GM18499 (cell line): Measurements from ENCODE around the gene CAMKMT.

Experiments
- ATAC-seq: cut with Tn5 transposase; IDR thresholded peaks from one replicate; pipeline ENCODE4 v1.9.1; 2021; ENCODE audit warnings: moderate number of reproducible peaks; ENCODE audit not compliant: insufficient read depth, unreplicated experiment

Gene CAMKMT

GRCh38 chr2:44716131-44716530 is 354.4 kb downstream of the CAMKMT start:
- ATAC-seq: no peak

- no peak for ATAC-seq
Observed at GRCh38 chr2:44718431-44718830, 356.7 kb downstream of the CAMKMT start.

- ATAC-seq: no peak
Observed at GRCh38 chr2:44719562-44719961, 357.8 kb downstream of the CAMKMT start.

GRCh38 chr2:44722026-44722625 is 360.4 kb downstream of the CAMKMT start:
- ATAC-seq: no peak

DNA sequence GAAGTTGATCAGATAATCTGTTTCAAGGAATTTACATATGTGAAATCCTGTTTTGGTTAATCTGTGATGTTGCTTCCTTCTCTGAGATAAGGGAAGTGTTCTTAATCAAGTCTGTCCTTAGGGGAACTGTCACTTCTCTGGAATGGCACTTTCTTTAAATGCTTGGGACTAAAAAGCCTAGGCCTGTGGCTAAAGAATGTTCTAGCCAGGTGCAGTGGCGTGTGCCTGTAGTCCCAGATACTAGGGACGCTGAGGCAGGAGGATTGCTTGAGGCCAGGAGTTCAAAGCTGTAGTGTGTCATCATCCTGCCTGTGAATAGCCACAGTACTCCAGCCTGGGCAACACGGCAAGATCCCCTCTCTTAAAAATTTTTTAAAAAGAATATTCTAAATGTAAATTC is 362.2 kb downstream of the CAMKMT start:
- ATAC-seq: no peak

GRCh38 chr2:44730593-44730992 is 368.8 kb downstream of the CAMKMT start:
- no peak for ATAC-seq

- ATAC-seq: peak; percentile 90
Observed at GRCh38 chr2:44731505-44731904, 369.8 kb downstream of the CAMKMT start.

DNA sequence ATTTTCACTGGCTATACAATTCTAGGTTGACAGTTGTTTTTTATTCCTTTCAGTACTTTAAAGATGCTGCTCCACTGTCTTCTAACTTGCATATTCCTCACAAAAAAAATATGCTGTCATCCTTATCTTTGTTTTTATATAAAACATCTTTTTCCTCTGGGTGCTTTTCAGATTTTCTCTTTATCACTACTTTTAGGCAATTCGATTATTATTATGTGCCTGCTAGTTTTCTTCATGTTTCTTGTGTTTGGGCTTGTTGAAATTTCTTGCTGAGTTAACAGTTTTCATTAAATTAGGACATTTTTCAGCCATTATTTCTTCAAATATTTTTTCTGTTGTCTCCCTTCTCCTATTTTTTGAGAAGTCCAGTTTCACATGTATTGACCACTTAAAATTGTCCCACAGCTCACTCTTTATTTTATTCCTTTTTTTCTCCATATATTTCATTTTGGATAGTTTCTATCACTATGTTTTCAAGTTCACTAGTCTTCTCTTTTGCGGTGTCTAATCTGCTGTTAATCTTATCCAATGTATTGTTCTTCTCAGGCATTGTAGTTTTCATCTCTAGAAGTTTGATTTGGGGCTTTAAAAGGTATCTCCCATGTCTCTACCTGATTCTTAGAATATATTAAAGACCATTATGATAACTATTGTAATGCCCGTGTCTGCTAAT is 374.7 kb downstream of the CAMKMT start:
- ATAC-seq: no peak

DNA sequence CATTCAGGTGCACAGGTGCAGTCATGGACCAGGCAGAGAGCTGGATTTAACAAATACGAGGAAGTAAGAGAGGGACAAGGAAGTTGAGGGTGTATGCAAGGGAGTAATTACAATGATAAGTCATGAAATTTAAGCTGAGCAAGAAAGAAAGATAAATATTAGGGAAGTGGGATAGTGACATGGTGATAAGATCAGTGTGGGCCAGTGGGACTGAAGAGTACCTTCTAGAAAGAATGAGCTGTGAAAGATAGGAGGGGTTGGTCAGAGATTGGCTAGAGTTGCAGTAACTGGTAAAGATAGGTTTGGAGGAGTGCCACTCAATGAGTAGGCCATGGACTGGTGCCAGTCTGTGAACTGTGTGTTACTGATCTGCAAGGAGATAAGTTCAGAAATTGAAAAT is 378.9 kb downstream of the CAMKMT start:
- no peak for ATAC-seq

GRCh38 chr2:44741507-44741906 is 379.8 kb downstream of the CAMKMT start:
- ATAC-seq: no peak

DNA sequence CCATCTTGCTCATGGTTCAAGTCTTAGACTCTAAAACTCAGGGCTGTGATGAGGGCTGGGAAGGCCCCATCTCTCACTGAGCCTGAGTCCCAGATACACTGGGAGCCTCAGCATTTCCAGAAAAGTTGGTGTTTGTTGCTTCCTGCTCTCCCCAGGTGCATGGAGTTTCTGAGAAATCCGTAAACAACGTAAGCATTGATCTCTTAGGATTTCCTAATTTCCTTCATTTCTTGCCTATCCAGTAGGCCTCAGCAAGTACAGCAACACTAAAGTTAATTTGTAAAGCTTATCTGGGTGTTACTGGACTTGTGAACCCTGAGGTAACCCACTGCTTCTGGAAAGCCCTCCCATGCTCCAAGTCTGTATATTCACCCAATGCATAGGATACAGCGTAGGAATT is 380.3 kb downstream of the CAMKMT start:
- ATAC-seq: no peak

- no peak for ATAC-seq
Observed at GRCh38 chr2:44743473-44743872, 381.7 kb downstream of the CAMKMT start.

DNA sequence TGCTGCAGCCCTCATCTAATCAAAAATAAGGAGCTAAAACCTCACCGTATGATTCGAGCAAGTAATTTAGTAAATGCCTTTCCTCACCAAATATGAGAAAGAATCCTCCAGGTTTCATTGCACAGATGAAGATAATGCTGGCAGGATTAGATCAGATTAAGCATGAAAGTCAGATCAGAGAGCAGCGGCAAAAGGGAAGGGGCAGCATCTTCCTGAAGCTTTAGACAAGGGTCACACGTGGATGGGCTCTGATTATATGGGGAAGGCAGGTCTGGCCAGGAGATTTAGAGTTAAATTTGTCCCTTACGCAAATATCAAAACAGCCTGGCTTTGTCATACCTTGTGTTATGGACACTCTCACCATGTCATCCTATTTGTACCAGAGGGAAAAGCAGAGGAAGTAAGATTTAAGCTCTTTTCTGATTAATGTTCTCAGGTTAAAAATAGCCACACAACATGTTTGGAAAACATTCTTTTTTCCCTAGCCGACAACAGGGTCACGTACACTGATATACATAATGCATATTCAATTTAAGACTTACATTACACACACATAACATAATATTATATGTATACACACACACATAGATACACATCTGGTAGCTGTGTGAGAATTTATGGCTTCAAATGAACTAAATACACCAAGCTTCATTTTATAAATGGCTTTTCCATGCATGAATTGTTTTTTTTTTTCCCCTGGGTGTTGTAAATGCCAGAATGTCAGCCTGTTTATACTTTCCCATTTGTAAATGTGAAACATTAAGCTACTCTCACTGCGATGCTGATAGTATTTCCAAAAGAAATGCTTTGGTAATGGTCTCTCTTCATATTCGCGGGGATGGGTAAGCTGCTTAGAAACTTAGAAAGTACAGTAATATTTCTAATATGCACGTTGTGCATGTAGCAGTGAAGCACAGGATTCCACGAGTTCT is 383.5 kb downstream of the CAMKMT start:
- ATAC-seq: no peak

GRCh38 chr2:44745922-44746766 is 384.4 kb downstream of the CAMKMT start:
- no peak for ATAC-seq

DNA sequence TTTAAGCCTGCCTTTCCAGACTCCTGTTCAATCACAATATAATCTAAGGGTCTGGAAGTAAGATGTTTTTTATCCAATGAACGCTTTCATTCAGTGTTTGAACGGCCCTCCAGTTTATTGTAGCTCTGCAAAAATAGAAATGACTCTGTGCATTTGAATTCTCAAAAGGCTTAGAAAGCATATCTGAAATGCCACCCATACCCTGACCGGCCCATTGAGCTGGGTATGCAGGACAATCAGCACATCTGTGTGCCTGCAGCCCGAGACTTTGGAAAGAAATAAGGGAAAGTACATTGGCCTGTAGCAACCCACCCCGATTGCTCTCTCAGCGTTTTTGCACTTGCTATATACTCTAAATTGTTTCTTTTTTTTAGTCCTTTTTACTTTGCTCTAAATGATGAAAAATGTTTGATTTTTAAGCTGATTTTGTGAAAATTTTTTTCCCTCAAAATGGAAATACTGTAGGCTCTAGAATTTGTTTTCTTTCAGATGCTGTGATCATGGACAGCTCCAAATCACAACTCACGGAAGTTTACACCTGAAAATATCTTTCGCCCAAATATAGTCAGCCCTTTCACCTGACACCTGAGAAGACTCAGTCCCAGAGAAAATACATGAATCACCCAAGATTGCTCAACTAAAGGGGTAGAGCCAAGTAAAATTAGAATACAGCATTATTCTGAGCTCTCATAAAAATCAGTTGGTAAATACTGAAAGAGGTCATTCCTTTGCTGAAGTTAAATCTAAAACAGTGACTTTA is 385.3 kb downstream of the CAMKMT start:
- ATAC-seq: no peak

DNA sequence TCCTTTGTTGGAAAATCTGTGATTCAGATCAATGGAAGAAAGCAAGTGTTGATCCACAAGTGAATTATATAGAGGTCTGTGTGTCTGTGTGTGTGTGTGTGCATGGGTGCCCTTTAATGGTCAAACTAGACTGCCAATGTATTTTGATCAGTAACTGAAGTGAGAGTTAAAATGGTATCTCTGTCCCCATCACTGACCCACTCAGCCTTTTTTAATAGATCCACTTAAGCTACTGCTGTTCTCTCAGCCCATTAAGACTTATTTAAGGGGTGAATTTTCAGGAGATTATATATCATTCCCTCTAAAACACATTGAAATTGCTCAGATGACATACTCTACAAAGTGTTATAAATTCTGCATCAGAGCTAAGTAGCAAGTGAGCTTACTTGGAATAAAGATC is 386.0 kb downstream of the CAMKMT start:
- no peak for ATAC-seq

DNA sequence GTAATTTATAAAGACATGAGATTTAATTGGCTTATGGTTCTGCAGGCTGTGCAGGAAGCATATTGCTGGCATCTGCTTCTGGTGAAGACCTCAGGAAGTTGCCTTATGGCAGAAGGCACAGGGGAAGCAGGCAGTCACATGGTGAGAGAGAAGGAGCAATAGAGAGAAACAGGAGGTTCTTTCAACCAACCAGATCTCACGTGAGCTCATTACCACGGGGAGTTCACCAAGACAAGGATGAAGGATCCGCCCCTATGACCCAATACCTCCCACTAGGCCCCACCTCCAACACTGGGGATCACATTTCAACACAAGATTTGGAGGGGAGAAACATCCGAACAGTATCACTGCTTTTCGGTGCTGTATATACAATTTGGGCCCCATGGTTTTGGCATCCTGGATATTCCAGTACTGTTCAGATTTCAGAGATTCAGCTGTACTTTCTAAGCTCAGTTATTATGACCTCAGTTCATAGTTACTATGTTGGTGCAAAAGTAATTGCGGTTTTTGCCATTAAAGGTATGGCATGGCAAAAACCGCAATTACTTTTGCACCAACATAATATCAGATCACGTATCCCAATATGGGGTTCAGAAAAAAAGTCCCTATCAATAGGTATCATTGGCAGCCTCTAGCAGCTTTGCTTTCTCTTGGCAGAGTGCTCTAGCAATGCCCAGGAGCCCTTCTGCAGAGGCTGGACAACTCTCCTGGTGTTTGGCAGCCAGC is 390.2 kb downstream of the CAMKMT start:
- no peak for ATAC-seq

GRCh38 chr2:44752761-44753160 is 391.0 kb downstream of the CAMKMT start:
- ATAC-seq: no peak
